ENCODE data around the gene EXD1. TPM values are rescaled to one million over a fixed set of nuclear protein-coding genes. Genes with fewer than 3 reads are reported as not detected.
A peak's percentile ranks its signal among the peaks of the same experiment; 100 is the strongest.
"Not testable (repeated sequence)": the region's sequence is repeated elsewhere in the genome, so short reads cannot be mapped to it uniquely, and the experiment has no call there.

The EXD1 gene
- total RNA-seq, 1 donor from 2014 or later = not detected

DNA sequence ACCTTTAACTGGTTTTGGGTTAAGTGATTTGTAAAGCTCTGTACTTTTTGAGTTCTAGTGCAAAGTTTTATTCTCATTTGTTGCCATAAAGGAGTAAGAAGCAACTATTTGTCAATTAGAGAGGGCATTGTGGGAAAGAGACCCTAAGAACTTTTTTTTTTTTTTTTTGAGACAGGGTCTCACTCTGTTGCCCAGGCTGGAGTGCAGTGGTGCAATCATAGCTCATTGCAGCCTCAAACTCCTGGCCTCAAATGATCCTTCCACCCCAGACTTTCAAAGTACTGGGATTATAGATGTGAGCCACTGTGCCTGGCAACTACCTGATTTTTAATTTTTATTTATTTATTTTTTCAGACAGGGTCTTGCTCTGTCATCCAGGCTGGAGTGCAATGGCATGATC is 5.4 kb upstream of the EXD1 start:
- Histone ChIP-seq H3K27me3 (no peaks in the 10 kb centered on the region), H3K4me1 (peaks cover 0 to 19% of the 10 kb centered on the region in 2 donors), H3K4me3 (no peak overlapping the region), H3K36me3 (peaks cover 0 to 1% of the 10 kb centered on the region in 2 donors), H3K9me3 (no peaks in the 10 kb centered on the region), H3K27ac (no peak overlapping the region)
- intact Hi-C loops (cut with DNase I) = no loop called here
- DNase-seq (ENCODE audit: low spot score in 2 of 2) = no peak
- TF ChIP-seq, protein P1, sequence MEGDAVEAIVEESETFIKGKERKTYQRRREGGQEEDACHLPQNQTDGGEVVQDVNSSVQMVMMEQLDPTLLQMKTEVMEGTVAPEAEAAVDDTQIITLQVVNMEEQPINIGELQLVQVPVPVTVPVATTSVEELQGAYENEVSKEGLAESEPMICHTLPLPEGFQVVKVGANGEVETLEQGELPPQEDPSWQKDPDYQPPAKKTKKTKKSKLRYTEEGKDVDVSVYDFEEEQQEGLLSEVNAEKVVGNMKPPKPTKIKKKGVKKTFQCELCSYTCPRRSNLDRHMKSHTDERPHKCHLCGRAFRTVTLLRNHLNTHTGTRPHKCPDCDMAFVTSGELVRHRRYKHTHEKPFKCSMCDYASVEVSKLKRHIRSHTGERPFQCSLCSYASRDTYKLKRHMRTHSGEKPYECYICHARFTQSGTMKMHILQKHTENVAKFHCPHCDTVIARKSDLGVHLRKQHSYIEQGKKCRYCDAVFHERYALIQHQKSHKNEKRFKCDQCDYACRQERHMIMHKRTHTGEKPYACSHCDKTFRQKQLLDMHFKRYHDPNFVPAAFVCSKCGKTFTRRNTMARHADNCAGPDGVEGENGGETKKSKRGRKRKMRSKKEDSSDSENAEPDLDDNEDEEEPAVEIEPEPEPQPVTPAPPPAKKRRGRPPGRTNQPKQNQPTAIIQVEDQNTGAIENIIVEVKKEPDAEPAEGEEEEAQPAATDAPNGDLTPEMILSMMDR (IDR thresholded peaks at IDR 0.05) = no peak

DNA sequence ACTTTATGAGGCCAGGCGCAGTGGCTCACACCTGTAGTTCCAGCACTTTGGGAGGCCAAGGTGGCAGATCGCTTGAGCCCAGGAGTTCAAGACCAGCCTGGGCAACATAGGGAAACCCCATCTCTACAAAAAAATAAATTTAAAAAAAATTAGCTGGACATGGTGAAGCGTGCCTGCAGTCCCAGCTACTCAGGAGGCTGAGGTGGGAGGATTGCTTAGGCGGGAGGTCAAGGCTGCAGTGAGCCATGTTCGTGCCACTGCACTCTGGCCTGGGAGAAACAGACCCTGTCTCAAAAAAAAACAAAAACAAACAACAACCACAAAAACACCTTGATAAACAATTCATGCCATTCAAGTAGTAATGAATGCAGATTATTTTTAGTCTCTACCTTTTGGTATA is 4.7 kb upstream of the EXD1 start:
- intact Hi-C loops (cut with DNase I) = not testable (repeated sequence)

DNA sequence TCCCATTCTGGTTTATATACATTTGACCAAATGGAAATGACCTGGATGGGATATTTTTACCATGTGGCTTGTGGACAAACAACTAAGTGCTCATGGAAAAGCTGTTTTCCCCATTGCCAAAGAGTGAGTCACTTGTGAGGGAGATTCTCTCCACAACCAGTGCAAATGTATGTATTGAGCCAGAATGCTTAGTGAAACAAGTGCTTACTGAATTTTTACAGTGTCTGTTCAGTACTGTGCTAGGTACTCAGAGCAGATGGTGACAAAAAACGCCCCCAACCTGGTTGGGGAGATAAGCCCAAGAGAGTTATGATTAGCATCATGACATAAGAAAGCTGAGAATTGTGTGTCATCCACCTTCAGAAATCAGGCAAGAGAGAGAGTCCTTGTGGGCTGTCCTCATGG is 2.8 kb upstream of the EXD1 start:
- no peaks in the 10 kb centered on the region for H3K9me3 ChIP-seq
- TF ChIP-seq, protein P1 (IDR thresholded peaks at IDR 0.05) = no peak
- no peaks in the 10 kb centered on the region for H3K27me3 ChIP-seq
- DNase-seq (ENCODE audit: low spot score in 2 of 2) = no peak
- no peaks in the 10 kb centered on the region for H3K36me3 ChIP-seq
- H3K27ac ChIP-seq = no peak overlapping the region
- intact Hi-C loops (cut with DNase I) = loop anchor here (5.0 kb wide), 5 partner anchors 291 to 1279 kb away; partner anchors contain the start of genes CCDC32, RMDN3 and RPUSD2
- H3K4me1 ChIP-seq = peaks cover 0 to 23% of the 10 kb centered on the region in 2 donors
- no peak overlapping the region for H3K4me3 ChIP-seq

More for the DNA sequence above, 4.7 kb upstream of the EXD1 start:
- not testable (repeated sequence) for H3K27me3 ChIP-seq; H3K27ac ChIP-seq; H3K9me3 ChIP-seq; H3K36me3 ChIP-seq; H3K4me3 ChIP-seq; DNase-seq (ENCODE audit: low spot score in 2 of 2)
- H3K4me1 ChIP-seq = peaks cover 0 to 23% of the 10 kb centered on the region in 2 donors

DNA sequence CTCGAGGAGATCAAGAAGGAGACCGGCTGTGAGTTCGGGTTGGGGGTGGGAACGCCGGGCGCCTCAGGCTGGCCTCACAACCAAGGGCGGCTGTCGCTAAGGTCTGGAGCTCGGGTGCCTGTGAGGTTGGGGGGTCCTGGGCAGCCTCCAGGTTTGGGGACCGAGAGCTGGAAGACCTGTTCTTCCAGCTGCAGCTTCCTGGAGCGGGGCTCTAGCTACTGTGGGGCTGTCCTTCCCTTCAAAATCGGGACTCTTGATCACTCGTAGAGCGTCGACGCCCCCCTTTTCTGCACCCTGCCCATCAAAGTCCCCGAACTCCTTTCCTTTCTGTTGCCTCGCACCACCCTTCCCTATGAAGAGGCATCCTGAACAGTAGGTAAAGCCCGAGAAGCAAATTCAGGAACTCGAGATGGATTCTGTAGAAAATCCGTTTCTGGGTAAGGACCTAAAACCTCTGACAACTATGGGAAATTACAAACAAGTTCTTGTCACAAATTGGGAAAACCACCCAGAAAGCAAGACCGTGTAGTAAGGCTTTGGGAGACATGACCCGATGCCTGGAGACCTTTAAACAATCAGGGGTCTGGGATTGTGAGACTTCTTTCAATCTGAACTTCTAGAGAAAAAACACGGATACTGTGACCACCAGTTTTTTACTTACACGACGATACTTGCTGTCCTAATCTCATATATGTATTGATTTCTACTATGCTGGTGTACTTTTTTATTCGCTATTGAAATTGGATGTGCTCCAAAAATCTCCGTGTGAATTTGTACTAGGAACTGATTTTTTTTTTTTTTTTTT is 1.1 kb upstream of the EXD1 start:
- Histone ChIP-seq H3K9me3 (no peaks in the 10 kb centered on the region), H3K27me3 (no peaks in the 10 kb centered on the region), H3K27ac (peak overlapping the region; percentile 80 to 96), H3K4me3 (peak overlapping the region; percentile 70 to 89), H3K36me3 (no peaks in the 10 kb centered on the region), H3K4me1 (peaks cover 0 to 23% of the 10 kb centered on the region in 2 donors)
- DNase-seq (ENCODE audit: low spot score in 2 of 2) = no peak
- intact Hi-C loops (cut with DNase I) = loop anchor here (1.0 to 5.0 kb wide), 9 partner anchors 52 to 1281 kb away; partner anchors contain the start of genes CCDC32, INO80, NUSAP1 and OIP5
- TF ChIP-seq, protein P1 (IDR thresholded peaks at IDR 0.05) = no peak

DNA sequence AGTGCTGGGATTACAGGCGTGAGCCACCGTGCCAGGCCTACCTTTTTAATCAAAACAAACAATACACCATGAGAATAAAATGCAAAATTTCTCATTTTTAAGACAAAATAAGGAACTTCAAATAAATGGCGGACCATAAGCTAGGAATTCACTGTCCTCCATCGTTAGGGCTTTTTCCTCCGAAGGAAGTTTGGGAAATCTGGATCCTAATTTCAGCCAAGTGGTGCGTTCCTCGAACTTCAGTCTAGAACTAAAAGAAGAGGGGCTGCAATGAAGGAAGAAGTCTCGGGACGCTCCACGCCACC is 260 bp downstream of the EXD1 start:
- peak overlapping the region; percentile 80 to 96 for H3K27ac ChIP-seq
- peak overlapping the region; percentile 70 to 89 for H3K4me3 ChIP-seq
- H3K9me3 ChIP-seq = no peaks in the 10 kb centered on the region
- no peaks in the 10 kb centered on the region for H3K36me3 ChIP-seq
- DNase-seq (ENCODE audit: low spot score in 2 of 2) = no peak
- intact Hi-C loops (cut with DNase I) = loop anchor here (2.0 to 5.0 kb wide), 7 partner anchors 103 to 1282 kb away; partner anchors contain the start of genes CCDC32, NUSAP1, OIP5 and RMDN3
- no peaks in the 10 kb centered on the region for H3K27me3 ChIP-seq
- H3K4me1 ChIP-seq = peaks cover 0 to 23% of the 10 kb centered on the region in 2 donors
- TF ChIP-seq, protein P1 (IDR thresholded peaks at IDR 0.05) = no peak

DNA sequence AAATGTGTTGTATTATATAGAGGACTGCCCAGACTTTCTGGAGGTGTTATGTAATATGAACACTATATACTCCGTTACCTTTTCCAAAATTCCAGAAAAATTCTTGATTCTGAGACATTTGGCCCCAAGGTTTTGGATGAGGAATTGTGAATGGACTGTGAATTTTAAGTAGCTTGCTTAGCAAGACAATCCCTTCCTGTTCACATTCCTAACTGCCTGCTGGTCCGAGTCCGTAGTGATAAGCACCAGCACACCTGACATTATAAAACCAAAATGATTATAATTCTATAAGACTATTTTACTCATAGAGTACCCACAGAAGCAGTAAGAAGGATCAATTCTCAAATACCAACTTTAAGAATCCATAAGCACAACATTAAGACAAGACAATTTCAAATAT is 11.2 kb downstream of the EXD1 start:
- H3K4me3 ChIP-seq = no peak overlapping the region
- TF ChIP-seq, protein P1 (IDR thresholded peaks at IDR 0.05) = no peak
- H3K36me3 ChIP-seq = no peaks in the 10 kb centered on the region
- intact Hi-C loops (cut with DNase I) = no loop called here
- no peaks in the 10 kb centered on the region for H3K4me1 ChIP-seq
- no peaks in the 10 kb centered on the region for H3K27me3 ChIP-seq
- no peak overlapping the region for H3K27ac ChIP-seq
- no peaks in the 10 kb centered on the region for H3K9me3 ChIP-seq
- DNase-seq (ENCODE audit: low spot score in 2 of 2) = no peak
